PFSK-1 (cell line): ENCODE results near the gene KCNQ1.

Experiments
- FOXP2 ChIP-seq: optimal IDR thresholded peaks from 2 replicates; pipeline ENCODE3; 2011; ENCODE audit warnings: borderline replicate concordance, control low read depth, inconsistent platforms; ENCODE audit not compliant: insufficient read depth; ENCODE audit errors: extremely low read length, extremely low read depth
- POLR2AphosphoS5 ChIP-seq: IDR thresholded peaks from 2 replicates; pipeline ENCODE4 v1.6.1; 2012; ENCODE audit warnings: low read depth, mild to moderate bottlenecking, control low read depth, low read length, moderate library complexity
- SIN3A ChIP-seq: IDR thresholded peaks from 2 replicates; pipeline ENCODE4 v1.6.1; 2012; ENCODE audit warnings: mild to moderate bottlenecking, low read length, moderate library complexity, borderline replicate concordance; ENCODE audit not compliant: insufficient read depth
- TAF1 ChIP-seq: IDR thresholded peaks from 2 replicates; pipeline ENCODE4 v1.6.1; 2012; ENCODE audit warnings: low read length, control low read depth, borderline replicate concordance; ENCODE audit not compliant: insufficient read depth
- TF ChIP-seq, protein P1 (sequence below), 2 experiments: IDR thresholded peaks; 2 replicates each; pipeline versions ENCODE4 v1.6.1 to v1.8.0; 2011 to 2012; ENCODE audit warnings: low read depth in 2 of 2, low read length in 2 of 2, control low read depth in 1 of 2, inconsistent platforms in 1 of 2, mild to moderate bottlenecking in 1 of 2, moderate library complexity in 1 of 2; ENCODE audit not compliant: insufficient read depth in 1 of 2

The KCNQ1 gene

DNA sequence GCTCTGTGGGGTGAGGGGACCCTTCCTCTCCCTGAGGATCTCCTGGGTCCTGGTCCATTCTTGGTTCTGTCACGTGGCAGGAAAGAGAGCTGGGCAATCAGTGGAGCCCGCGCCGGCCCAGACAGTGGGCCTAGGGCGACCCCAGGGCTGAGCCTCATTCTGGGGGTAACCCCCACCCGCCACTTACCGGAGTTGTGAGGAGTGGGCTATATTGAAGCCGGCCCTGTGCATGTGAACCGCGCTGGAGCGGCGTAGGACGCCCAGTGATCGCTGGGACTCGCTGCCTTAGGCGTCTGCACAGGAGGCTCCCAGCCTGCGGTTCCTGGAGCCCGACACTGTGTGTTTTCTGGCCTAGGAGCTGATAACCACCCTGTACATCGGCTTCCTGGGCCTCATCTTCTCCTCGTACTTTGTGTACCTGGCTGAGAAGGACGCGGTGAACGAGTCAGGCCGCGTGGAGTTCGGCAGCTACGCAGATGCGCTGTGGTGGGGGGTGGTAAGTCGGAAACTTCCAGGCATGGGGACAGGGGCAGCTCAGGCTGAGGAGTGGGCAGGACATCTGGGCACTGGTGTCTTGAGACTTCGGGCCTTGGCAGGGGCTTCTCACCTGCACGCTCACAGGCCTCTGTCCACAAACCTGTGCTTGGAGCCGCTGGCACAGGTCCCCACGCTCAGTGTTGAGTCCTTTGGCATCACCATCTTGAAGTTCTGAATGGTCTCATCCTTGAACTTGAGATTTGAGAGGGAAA is 127.9 kb downstream of the KCNQ1 start:
- TF ChIP-seq, protein P1, sequence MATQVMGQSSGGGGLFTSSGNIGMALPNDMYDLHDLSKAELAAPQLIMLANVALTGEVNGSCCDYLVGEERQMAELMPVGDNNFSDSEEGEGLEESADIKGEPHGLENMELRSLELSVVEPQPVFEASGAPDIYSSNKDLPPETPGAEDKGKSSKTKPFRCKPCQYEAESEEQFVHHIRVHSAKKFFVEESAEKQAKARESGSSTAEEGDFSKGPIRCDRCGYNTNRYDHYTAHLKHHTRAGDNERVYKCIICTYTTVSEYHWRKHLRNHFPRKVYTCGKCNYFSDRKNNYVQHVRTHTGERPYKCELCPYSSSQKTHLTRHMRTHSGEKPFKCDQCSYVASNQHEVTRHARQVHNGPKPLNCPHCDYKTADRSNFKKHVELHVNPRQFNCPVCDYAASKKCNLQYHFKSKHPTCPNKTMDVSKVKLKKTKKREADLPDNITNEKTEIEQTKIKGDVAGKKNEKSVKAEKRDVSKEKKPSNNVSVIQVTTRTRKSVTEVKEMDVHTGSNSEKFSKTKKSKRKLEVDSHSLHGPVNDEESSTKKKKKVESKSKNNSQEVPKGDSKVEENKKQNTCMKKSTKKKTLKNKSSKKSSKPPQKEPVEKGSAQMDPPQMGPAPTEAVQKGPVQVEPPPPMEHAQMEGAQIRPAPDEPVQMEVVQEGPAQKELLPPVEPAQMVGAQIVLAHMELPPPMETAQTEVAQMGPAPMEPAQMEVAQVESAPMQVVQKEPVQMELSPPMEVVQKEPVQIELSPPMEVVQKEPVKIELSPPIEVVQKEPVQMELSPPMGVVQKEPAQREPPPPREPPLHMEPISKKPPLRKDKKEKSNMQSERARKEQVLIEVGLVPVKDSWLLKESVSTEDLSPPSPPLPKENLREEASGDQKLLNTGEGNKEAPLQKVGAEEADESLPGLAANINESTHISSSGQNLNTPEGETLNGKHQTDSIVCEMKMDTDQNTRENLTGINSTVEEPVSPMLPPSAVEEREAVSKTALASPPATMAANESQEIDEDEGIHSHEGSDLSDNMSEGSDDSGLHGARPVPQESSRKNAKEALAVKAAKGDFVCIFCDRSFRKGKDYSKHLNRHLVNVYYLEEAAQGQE (IDR thresholded peaks at IDR 0.05; ENCODE audit: insufficient read depth in 1 of 2, low read depth in 2 of 2, low read length in 2 of 2), result no peak
- TF ChIP-seq TAF1 (no peak), SIN3A (no peak), FOXP2 (no peak), POLR2AphosphoS5 (no peak)

DNA sequence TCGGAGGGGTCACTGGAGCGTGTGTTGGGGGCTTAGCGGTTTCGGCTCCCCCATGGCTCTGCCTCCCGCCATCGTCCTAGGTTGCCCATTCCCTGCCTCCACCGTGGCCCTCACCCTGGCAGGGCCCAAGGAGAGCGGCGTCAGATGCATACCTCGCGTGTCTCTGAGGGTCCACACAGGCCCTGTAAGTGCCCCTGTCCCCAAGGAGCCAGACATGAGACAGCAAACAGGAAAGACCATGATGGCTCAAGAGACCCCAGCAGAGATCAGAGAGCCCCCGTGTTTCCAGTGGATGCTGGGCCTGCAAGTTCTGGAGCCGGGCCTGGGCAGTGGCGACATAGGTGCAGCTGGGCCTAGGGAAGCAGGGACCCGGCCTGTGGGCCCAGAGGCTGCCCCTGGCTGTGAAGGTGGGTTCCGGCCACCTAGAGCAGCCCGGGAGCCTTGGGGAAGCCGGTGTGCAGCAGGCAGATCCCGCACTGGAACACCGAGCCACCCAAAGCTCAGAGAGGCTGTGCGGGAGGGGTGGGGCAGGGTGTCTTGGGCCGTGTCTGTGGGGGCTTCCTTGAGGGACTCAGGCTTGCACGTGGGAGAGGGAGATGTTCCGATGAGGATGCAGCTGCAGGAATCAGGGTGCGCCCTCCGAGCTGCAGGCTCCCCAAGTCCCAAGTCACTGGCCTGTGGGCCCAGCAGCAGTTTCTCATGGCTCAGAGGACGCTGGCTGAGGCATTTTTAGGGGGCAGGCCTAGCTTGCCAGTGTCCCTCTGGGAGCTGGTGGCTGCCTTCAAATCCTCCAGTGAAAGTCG is 128.6 kb downstream of the KCNQ1 start:
- TF ChIP-seq SIN3A, result no peak
- no peak for TF ChIP-seq POLR2AphosphoS5
- TF ChIP-seq TAF1, result no peak
- no peak for TF ChIP-seq FOXP2

DNA sequence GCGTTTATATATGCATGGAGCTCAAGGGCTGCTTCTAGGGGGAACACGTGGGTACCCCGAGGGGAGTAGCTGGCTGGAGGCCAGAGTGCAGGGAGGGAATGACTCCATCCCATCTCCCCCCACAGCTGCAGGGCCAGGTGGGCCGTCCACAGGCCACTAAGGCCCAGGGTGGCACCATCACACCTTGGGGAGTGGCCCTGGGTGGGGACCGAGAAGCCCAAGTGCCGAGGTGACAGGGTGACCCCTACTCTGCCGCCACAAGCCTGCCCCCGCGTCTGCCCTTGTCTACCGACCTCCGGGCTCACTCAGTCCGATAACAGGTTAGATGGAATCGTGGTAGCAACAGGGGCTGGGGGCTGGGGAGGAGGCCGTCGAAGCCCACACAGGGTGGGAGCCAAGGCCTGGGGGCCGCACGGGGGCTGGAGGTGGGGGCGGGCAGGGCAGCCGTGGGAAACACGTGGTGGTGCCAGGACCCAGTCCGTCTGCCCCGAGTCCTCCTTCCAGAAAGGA is 129.3 kb downstream of the KCNQ1 start:
- TF ChIP-seq, protein P1 (IDR thresholded peaks at IDR 0.05; ENCODE audit: insufficient read depth in 1 of 2, low read depth in 2 of 2, low read length in 2 of 2), result no peak

DNA sequence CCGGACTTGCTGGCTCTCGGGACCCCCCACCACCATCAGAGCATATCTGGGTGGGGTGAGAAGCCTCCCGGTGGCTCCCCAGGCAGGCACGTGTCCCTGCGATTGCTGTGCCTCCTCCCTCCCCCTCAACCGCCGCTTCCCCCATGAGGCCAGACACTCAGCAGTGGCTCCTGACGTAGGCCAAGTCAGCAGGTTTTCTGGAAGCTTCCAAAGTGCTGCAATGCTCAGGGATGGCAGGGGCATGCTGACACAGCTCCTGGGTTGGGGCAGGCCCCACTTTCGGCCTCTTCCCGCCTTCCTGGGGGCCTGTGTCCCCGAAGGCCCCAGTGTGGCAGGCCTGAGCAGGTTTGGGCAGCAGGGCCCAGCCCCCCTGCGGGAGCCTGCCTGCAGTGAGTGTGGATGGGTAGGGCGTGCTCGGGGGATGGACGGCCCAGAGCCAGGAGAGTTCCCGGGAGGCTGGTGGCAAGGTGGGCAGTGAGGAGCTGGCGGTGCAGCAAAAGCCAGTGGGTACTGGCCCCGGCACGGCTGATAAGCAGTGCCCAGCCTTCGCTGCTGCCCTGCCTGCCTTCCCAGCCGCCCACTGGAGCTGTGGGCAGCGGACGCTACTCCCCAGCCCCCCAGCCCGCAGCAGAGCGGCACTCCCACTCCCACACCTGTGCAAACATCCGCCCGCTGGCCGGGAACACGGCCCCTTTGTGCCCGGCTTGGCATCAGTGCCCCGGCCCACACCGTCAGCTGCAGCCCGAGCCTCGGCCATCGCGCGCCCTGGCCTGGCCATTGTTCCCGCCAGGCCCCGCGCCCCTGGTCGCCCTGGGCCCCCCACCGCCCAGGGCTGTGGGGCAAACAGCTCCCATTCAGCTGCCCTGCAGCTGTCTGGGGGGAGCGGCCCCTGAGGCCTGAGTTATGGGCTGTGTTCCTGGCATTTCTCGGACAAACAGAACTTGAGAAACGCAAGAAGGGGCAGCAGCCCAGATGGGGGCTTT is 130.0 kb downstream of the KCNQ1 start:
- TF ChIP-seq TAF1 (no peak), SIN3A (no peak), POLR2AphosphoS5 (no peak), FOXP2 (no peak)
- TF ChIP-seq, protein P1 (IDR thresholded peaks at IDR 0.05; ENCODE audit: insufficient read depth in 1 of 2, low read depth in 2 of 2, low read length in 2 of 2), result no peak

DNA sequence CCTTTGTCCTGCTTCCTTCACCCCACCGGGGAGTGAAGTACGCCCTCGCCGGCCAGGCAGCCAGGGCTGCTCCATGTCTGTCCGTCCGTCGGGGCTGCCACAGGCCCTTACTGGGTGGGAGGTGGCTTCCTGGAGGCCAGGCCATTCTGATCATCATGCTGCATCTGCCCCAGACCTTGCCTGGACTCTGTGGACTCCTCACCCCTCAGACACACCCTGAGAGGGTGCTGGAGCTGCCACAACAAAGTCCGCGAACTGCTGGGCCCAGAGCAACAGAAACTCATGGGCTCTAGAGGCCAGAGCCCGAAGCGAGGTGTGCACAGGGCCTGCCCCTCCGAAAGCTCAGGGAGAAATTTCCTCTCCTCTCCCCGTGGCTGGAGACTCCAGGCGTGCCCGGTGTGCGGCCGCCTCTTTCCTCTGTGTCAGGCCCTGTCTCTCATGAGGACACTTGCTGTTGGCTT is 130.8 kb downstream of the KCNQ1 start:
- TF ChIP-seq, protein P1 (IDR thresholded peaks at IDR 0.05; ENCODE audit: insufficient read depth in 1 of 2, low read depth in 2 of 2, low read length in 2 of 2), result no peak
